Stimulated activated CD4-positive, alpha-beta T cell treated with anti-CD3 and anti-CD28 coated beads, Interleukin-2, amount 100 ng/mL, for 4 hours (primary cell): ENCODE results near the gene CPE.

Experiments
- DNase-seq: peaks from one replicate; pipeline ENCODE4 v3.0.0-alpha.2; 2020; ENCODE audit warnings: low read depth

The CPE gene

DNA sequence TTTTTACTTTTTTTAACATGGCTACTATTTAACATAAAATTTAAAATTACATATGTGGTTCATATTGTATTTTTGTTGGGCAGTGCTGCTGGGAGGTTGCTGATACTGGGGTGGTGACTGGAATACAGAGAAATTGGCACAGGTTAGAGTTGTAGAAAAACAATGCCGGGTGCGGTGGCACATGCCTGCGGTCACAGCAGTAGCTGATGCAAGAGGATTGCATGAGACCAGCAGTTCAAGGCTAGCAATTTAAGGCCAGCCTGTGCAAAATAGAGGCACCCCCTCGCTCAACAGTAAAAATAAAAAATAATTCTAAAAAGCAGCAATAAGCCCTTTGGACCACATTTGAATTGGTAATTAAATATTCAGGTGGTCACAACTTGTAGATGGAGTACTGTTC is 11.8 kb upstream of the CPE start:
- no peak for DNase-seq

GRCh38 chr4:165368114-165368513 is 10.7 kb upstream of the CPE start:
- no peak for DNase-seq

DNA sequence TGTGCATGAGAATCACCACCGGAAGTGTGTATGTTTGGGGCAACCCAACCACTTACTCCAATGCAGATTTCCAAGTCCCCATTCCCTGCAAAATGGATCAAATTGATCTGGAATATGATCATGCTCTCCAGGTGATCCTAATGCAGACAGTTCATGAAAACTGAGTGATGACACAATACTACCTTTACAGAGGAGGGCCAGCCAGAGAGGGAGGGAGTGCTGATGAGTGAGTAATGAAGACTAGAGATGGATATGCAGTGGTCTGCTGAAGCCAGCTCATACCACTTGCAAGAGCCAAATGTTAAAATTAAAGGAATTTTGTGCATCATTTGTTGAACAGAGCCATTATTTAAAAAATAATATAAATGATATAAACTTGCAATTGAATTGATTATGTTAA is 10.2 kb upstream of the CPE start:
- no peak for DNase-seq

GRCh38 chr4:165369522-165369921 is 9.3 kb upstream of the CPE start:
- DNase-seq: no peak

DNA sequence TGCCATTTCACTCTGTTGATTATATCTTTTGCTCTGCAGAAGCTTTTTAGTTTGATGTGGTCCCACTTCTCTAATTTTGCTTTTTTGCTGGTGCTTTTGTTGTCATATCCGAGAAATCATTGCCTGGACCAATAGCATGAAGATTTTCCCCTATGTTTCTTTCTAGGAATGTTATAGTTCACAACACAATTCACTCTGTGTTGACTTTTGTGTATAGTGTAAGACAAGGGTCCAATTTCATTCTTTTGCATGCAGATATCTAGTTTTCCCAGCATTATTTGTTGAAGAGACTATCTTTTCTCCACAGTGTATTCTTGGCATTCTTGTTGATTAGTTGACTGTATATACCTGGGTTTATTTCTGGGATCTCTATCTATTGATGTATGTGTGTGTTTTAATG is 8.3 kb upstream of the CPE start:
- no peak for DNase-seq

DNA sequence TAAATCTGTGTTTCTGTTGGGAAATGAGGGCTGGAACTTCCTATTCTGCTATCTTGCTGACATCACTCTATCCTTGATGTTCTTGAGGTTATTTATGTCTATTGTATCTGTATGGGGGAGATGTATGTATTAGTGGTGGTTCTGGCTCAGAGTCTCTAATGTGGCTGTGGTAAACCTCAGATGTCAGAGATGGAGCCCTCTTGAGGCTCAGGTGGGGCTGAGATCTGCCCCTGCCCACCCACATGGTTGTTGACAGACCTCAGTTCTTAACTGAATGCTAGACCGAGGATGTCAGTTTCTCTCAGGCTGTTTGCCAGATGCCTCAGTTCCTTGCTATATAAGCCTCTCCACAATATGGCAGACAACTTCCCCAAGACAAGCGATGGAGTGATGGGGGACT is 3.3 kb upstream of the CPE start:
- DNase-seq: no peak

- DNase-seq: no peak
Observed at GRCh38 chr4:165378398-165378744, 437 bp upstream of the CPE start.

GRCh38 chr4:165379678-165380064 is 863 bp downstream of the CPE start:
- no peak for DNase-seq

DNA sequence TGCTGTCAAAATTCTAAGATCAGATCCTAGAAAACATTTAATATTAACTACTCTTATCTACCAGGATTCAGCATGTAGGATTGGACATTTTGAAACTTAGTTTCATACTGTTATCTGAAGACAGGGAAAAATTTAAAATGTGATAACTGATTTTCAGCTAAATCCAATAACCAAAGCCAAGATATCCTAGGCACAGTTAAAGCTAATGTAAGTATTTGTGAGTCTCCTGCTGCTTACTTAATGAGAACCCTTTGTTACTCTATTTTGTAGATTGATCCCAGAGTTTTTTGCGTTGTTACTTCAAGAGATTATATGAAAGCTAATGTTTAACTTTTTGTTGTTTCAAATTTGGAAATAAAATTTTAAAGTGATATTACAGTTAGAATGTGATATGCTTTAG is 2.0 kb downstream of the CPE start:
- no peak for DNase-seq

DNA sequence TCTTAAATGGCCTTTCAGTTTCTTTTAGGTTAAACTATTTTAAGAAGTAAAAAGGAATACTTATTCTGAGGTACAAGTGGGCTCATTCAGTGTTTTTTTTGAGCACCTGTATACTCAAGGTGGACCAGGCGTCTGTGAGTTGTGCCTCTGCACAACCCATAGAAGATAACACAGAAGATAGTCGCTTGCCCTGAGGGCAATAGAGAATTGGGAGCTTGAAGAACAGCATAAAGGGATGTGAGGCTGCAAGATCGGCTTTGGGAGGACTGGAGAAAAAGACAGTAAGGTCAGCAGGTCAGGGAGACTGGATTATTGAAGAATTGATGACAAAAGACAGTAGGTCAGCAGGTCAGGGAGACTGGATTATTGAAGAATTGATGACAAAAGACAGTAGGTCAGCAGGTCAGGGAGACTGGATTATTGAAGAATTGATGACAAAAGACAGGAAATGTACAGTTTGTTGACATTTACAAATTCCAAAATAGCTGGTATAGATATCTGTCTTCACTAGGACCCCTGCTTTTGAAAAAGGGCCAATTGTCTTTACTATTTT is 3.1 kb downstream of the CPE start:
- DNase-seq: no peak

DNA sequence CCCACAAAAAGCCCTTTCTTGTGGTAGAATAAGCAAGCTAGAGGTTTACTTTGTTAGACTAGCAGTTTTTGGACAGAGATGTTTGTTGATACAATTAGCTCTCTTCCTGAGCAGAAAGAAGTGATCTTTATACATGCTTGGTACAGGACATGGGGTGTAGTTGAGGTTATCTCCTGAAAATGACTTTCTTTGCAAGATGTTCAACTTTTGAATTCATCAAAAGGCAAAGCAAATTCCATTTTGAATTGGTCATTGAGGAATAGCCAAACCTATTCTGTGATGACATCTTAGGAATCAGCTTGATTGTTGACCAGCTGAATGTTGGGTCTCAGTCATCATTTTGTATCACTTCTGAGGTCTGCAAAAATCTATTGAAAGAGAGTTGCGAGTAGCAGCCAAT is 3.8 kb downstream of the CPE start:
- DNase-seq: no peak

GRCh38 chr4:165383591-165384073 is 4.8 kb downstream of the CPE start:
- DNase-seq: no peak

DNA sequence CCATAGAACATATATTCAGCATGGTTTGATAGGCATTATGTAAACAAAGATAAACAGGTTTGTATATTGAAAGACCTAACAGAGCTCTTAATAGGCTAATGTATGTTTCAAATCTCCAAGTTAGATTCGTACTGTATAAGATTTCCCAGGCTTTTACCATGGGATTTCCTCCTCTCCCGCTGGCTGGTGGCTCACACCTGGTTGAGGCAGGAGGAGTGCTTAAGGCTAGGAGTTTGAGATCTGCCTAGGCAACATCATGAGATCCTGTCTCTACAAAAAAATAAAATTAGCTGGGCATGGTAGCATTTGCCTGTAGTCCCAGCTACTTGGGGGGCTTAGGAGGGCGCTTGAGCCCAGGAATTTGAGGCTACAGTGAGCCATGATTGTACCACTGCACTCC is 5.4 kb downstream of the CPE start:
- DNase-seq: no peak

DNA sequence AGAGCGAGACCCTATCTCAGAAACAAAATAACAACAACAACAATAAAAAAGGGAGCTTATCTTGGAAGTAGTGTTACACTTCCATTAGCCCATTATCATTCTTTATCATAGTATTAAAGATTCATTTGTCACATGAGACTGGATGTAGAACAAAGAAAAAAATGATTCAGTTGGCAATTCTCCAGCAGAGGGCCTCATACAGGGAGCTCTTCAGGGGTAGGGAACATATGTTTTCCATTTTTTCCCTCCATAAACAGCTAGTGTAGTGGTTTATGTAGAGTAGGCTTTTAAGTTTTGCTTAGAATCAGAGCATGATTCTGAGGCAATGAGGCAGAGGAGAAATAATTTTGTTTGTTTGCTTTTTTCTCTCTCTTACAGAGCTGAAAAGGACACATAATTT is 5.8 kb downstream of the CPE start:
- DNase-seq: no peak

DNA sequence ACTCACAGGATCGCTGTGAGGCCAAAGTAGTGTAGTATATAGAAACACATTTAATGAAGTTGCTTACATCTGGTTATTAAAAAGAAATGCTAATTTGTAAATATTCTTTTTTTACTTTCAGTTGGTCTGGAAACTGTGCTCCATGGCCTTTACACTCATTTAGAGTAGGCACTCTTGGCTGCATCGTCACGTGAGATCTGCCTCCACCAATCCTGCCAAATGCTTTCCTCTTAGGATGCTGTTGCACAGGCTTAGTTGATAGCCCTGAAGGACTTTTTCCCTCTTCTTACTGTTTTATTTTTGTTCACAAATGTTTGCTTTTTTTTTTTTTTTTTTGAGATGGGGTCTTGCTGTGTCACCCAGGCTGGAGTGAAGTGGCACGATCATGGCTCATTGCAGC is 6.3 kb downstream of the CPE start:
- DNase-seq: no peak

- DNase-seq: no peak
Observed at GRCh38 chr4:165386328-165386727, 7.5 kb downstream of the CPE start.

DNA sequence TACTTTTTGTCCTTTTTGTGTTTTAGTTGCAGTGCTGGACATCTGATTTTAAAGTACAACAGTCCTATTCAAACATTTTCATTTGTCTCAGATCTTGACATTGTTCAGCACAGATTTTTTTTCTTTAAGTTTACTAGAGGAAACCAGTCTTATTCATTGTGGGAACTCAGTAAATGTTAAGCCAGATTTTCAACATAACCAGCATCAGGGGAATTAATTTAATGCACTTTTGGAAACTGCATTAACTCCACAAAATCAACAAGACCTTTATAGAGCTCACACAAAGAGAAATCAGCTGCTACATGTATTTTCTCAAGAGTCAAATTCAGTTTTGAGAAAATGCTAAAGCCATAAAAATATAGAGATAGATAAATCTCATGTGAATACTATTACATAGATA is 9.9 kb downstream of the CPE start:
- no peak for DNase-seq

DNA sequence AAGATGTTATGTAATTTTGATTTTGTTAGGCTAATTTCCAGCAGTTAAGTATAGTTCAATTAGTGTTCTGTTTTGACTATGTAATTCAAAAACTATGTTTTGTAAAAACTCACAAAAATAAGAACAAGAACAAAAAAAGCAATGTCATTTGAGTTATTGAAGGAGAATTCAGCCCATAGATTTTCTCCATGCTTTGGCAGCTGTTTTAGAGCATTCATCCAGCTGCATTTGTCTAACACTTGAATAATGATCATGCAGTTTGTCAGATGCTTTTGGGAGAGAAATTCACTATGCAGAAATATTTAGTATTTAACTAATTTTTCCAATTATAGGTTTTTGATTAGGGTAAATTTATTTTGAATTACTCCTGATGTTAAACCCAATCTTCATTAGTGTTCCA is 14.2 kb downstream of the CPE start:
- no peak for DNase-seq

DNA sequence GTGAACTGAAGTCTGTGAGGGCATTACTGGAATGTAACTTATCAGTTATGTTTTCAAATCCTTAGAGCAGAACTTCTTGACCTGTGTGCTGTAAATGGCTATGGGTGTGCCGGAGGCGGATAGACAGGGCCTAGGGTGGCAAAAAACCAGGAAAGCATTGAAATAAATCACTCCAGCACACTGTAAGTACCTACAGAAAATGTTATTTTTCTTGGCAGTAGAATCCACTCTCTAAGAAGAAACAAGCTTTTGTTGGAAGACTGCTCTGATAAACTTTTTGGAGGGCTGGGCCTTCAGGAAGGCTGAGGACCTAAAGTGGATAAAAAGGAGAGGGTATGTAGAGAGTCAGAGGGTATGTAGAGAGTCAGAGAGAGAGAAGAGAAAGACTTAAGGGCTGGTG is 14.9 kb downstream of the CPE start:
- DNase-seq: no peak

- DNase-seq: no peak
Observed at GRCh38 chr4:165394275-165394674, 15.5 kb downstream of the CPE start.

DNA sequence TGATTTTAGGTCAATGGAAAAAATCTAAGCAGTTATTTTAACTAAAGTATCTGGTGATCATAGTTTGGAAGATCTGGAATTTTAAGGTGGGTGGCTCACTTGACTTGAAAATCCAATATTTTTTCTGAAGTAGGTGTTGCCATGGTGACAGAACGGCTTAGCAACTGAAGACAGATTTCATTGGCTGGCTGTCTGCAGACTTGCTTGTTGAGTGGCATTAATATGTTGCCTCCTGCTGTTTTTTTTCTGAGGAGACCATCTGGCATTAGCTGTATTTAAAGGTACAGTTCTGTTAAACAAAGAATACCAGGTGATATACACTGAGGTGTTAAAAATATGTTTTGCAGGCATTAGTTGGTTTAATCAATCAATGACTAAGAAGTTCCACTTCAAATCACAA is 19.8 kb downstream of the CPE start:
- DNase-seq: no peak

- DNase-seq: no peak
Observed at GRCh38 chr4:165402375-165402774, 23.6 kb downstream of the CPE start.

GRCh38 chr4:165403048-165403447 is 24.2 kb downstream of the CPE start:
- no peak for DNase-seq

- DNase-seq: no peak
Observed at GRCh38 chr4:165403637-165404036, 24.8 kb downstream of the CPE start.

DNA sequence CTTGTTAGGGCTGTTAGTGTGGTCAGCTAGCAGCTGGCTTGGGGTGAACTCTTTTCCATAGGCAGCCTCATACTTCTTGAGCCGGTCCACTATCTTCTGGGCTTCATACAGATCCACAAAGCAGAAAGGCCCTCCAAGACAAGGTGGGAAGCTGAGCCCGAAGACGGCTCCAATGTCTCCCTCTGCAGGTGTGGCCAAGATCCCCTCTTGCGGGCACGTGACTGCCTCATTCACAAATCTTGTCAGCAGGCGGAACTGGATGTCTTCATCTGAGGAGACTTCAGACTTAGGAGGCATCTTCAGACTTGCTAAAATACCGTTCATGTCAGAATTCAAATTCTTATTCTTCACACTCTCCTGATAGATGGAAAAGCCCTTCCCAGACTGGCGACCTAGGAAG is 25.3 kb downstream of the CPE start:
- no peak for DNase-seq
